Testis (tissue), 2 donors: ENCODE measurements around the gene TRIM41.

Experiments
- CTCF ChIP-seq, 3 experiments: fragments of 450-650 bp in 2 of 3; fragments of 200-600 bp in 1 of 3; sonication (generic) in 1 of 3; IDR thresholded peaks; one replicate each; pipeline ENCODE4 v1.5.1; 2016 to 2019; ENCODE audit warnings: antibody characterized with exemption in 3 of 3, mild to moderate bottlenecking in 2 of 3, moderate library complexity in 1 of 3
- POLR2A ChIP-seq: fragments of 450-650 bp; IDR thresholded peaks from one replicate; pipeline ENCODE4 v1.6.1; 2017; ENCODE audit warnings: antibody characterized with exemption, mild to moderate bottlenecking, moderate library complexity

GRCh38 chr5:181280251-181280762 lies 57.2 kb downstream of the TRIM41 start:
- TF ChIP-seq CTCF (IDR thresholded peaks at IDR 0.05) (no peak), POLR2A (no peak)
